ENCODE data around the gene EPOP.

The EPOP gene

GRCh38 chr17:38705523-38705802, 30.7 kb upstream of the EPOP start:
- no peak for DNase-seq

GRCh38 chr17:38704606-38705522, 30.1 kb upstream of the EPOP start, which contains the start of gene MLLT6:
Gene MLLT6, plus strand, starts transcription at chr17:38705273. Its CDS starts 360 bp downstream, at chr17:38705633.
- peak; percentile 73 for DNase-seq

GRCh38 chr17:38703742-38704605, 29.2 kb upstream of the EPOP start:
- no peak for DNase-seq

GRCh38 chr17:38702916-38703741, 28.4 kb upstream of the EPOP start:
- DNase-seq: no peak

- peak; percentile 83 for DNase-seq
Measured at GRCh38 chr17:38702166-38702915, 27.6 kb upstream of the EPOP start.

- no peak for DNase-seq
Measured at GRCh38 chr17:38701504-38702165, 26.9 kb upstream of the EPOP start.

- DNase-seq: no peak
Measured at GRCh38 chr17:38698760-38699159, 24.0 kb upstream of the EPOP start.

GRCh38 chr17:38697061-38697820, 22.5 kb upstream of the EPOP start:
- DNase-seq: no peak

GRCh38 chr17:38693700-38694329, 19.1 kb upstream of the EPOP start:
- peak; percentile 58 for DNase-seq

GRCh38 chr17:38691154-38691553, 16.4 kb upstream of the EPOP start:
- no peak for DNase-seq

GRCh38 chr17:38690386-38690785, 15.6 kb upstream of the EPOP start:
- no peak for DNase-seq

- no peak for DNase-seq
Measured at GRCh38 chr17:38687286-38687685, 12.5 kb upstream of the EPOP start.

GRCh38 chr17:38685491-38685890, 10.7 kb upstream of the EPOP start:
- no peak for DNase-seq

GRCh38 chr17:38681096-38681495, 6.3 kb upstream of the EPOP start:
- DNase-seq: no peak

- no peak for DNase-seq
Measured at GRCh38 chr17:38677819-38678218, 3.1 kb upstream of the EPOP start.

GRCh38 chr17:38676706-38677504, 2.1 kb upstream of the EPOP start:
- DNase-seq: peak; percentile 83

GRCh38 chr17:38674014-38674748, 576 bp downstream of the EPOP start:
- no peak for DNase-seq

GRCh38 chr17:38673707-38674013, 1.1 kb downstream of the EPOP start:
- DNase-seq: no peak

Data from fibroblast of upper back skin (primary cell).